Spleen (tissue), 7 donors: ENCODE data around the gene KIAA1210.
"Not testable (repeated sequence)": the region's sequence is repeated elsewhere in the genome, so short reads cannot be mapped to it uniquely, and the experiment has no call there.

Experiments used
- CTCF ChIP-seq, 11 experiments: fragments of 200-600 bp in 7 of 11; fragments of 450-650 bp in 4 of 11; sonication (generic) in 4 of 11; IDR thresholded peaks in 8 of 11; conservative IDR thresholded peaks in 3 of 11; 1 replicate in 7 of 11; 2 replicates in 4 of 11; pipeline versions ENCODE4 v1.4.0 to v1.8.0; 2016 to 2021; ENCODE audit warnings: antibody characterized with exemption in 11 of 11, inconsistent platforms in 4 of 11, mild to moderate bottlenecking in 1 of 11
- POLR2A ChIP-seq, 3 donors: fragments of 450-650 bp; IDR thresholded peaks; one replicate each; pipeline ENCODE4 v1.5.1; 2017; ENCODE audit warnings: antibody characterized with exemption in 3 of 3, mild to moderate bottlenecking in 1 of 3
- donor health status: DM: no; HTN: no; CAD: no; lungs with moderate emphysema.
- donor health status: DM: no; HTN: no; CAD: no.
- donor health status: DM: no; HTN: no; CAD: no.

GRCh38 chrX:119029656-119030055 is 98.0 kb downstream of the KIAA1210 start:
- not testable (repeated sequence) for TF ChIP-seq POLR2A (IDR thresholded peaks at IDR 0.05); CTCF (IDR thresholded peaks at IDR 0.05 in 8 of 11, conservative IDR thresholded peaks at IDR 0.05 in 3 of 11)
